SK-N-SH treated with all-trans-retinoic acid at 6 μM for 48 hours (cell line): ENCODE data around the gene SART3.

Experiments used
- ATAC-seq: fragments of 200-7000 bp; cut with Tn5 transposase; 3 replicates; pipeline ENCODE4 v1.9.1; 2020; ENCODE audit warnings: mild to moderate bottlenecking, moderate library complexity
- ARNTL ChIP-seq: fragments of 450-650 bp; formaldehyde crosslinking; IDR thresholded peaks from 2 replicates; pipeline ENCODE4 v1.5.0; 2020; ENCODE audit warnings: low read depth, mild to moderate bottlenecking, moderate library complexity, borderline replicate concordance
- BACH2 ChIP-seq: fragments of 250-450 bp; sonication (Bioruptor Pico); IDR thresholded peaks from 2 replicates; pipeline ENCODE4 v1.9.0; 2021; ENCODE audit warnings: mild to moderate bottlenecking, borderline replicate concordance
- CSDC2 ChIP-seq: fragments of 250-450 bp; sonication (Bioruptor Pico); IDR thresholded peaks from 2 replicates; pipeline ENCODE4 v1.5.0; 2020; ENCODE audit warnings: mild to moderate bottlenecking, moderate library complexity
- ESRRG ChIP-seq: fragments of 250-450 bp; sonication (Bioruptor Pico); IDR thresholded peaks from 2 replicates; pipeline ENCODE4 v1.6.1; 2021; ENCODE audit warnings: mild to moderate bottlenecking
- ISL1 ChIP-seq: fragments of 250-450 bp; sonication (Bioruptor Pico); IDR thresholded peaks from 2 replicates; pipeline ENCODE4 v2.1.2; 2022; ENCODE audit warnings: mild to moderate bottlenecking, moderate library complexity
- OSR1 ChIP-seq: fragments of 250-450 bp; sonication (Bioruptor Pico); IDR thresholded peaks from 2 replicates; pipeline ENCODE4 v1.8.0; 2022; ENCODE audit warnings: moderate library complexity, mild to moderate bottlenecking, inconsistent platforms
- PPARA ChIP-seq: fragments of 250-450 bp; sonication (Bioruptor Pico); IDR thresholded peaks from 2 replicates; pipeline ENCODE4 v1.5.0; 2020; ENCODE audit warnings: mild to moderate bottlenecking, borderline replicate concordance
- RARB ChIP-seq: fragments of 250-450 bp; sonication (Bioruptor Pico); IDR thresholded peaks from 2 replicates; pipeline ENCODE4 v1.8.0; 2021; ENCODE audit warnings: mild to moderate bottlenecking, moderate library complexity
- SNAI2 ChIP-seq: fragments of 250-450 bp; sonication (Bioruptor Pico); IDR thresholded peaks from 2 replicates; pipeline ENCODE4 v1.5.0; 2020; ENCODE audit warnings: mild to moderate bottlenecking, moderate library complexity
- TCF4 ChIP-seq: fragments of 250-450 bp; sonication (Bioruptor Pico); IDR thresholded peaks from 2 replicates; pipeline ENCODE4 v1.8.0; 2021; ENCODE audit warnings: mild to moderate bottlenecking, moderate library complexity, borderline replicate concordance
- ZC3H10 ChIP-seq: fragments of 250-450 bp; sonication (Bioruptor Pico); IDR thresholded peaks from 2 replicates; pipeline ENCODE4 v1.5.1; 2021; ENCODE audit warnings: mild to moderate bottlenecking, moderate library complexity
- ZFP3 ChIP-seq: fragments of 250-450 bp; sonication (Bioruptor Pico); IDR thresholded peaks from 2 replicates; pipeline ENCODE4 v1.5.0; 2020; ENCODE audit warnings: mild to moderate bottlenecking, moderate library complexity
- ZFP30 ChIP-seq: fragments of 450-650 bp; formaldehyde crosslinking; IDR thresholded peaks from 2 replicates; pipeline ENCODE4 v1.5.0; 2022; ENCODE audit warnings: mild to moderate bottlenecking, moderate library complexity
- ZNF565 ChIP-seq: fragments of 450-650 bp; formaldehyde crosslinking; conservative IDR thresholded peaks from 2 replicates; pipeline ENCODE4 v1.5.0; 2020; ENCODE audit warnings: low read depth, mild to moderate bottlenecking, moderate library complexity
- ZNF8 ChIP-seq: fragments of 450-650 bp; formaldehyde crosslinking; IDR thresholded peaks from 2 replicates; pipeline ENCODE4 v1.5.0; 2020; ENCODE audit warnings: mild to moderate bottlenecking, moderate library complexity
- TF ChIP-seq, protein P1 (sequence below): fragments of 250-450 bp; sonication (Bioruptor Pico); IDR thresholded peaks from 2 replicates; pipeline ENCODE4 v1.8.0; 2020; ENCODE audit warnings: mild to moderate bottlenecking, moderate library complexity, borderline replicate concordance
- TF ChIP-seq, protein P2 (sequence below): fragments of 250-450 bp; sonication (Bioruptor Pico); IDR thresholded peaks from 2 replicates; pipeline ENCODE4 v1.5.0; 2020; ENCODE audit warnings: mild to moderate bottlenecking, moderate library complexity
- TF ChIP-seq, protein P3 (sequence below): fragments of 250-450 bp; sonication (Bioruptor Pico); IDR thresholded peaks from 2 replicates; pipeline ENCODE4 v1.5.1; 2020; ENCODE audit warnings: low read depth, mild to moderate bottlenecking, moderate library complexity
- TF ChIP-seq, protein P4 (sequence below): fragments of 250-450 bp; sonication (Bioruptor Pico); IDR thresholded peaks from 2 replicates; pipeline ENCODE4 v1.8.0; 2021; ENCODE audit warnings: low read depth, mild to moderate bottlenecking, moderate library complexity, borderline replicate concordance
- TF ChIP-seq, protein P5 (sequence below): fragments of 250-450 bp; sonication (Bioruptor Pico); IDR thresholded peaks from 2 replicates; pipeline ENCODE4 v1.5.1; 2021; ENCODE audit warnings: mild to moderate bottlenecking, moderate library complexity

Gene SART3

DNA sequence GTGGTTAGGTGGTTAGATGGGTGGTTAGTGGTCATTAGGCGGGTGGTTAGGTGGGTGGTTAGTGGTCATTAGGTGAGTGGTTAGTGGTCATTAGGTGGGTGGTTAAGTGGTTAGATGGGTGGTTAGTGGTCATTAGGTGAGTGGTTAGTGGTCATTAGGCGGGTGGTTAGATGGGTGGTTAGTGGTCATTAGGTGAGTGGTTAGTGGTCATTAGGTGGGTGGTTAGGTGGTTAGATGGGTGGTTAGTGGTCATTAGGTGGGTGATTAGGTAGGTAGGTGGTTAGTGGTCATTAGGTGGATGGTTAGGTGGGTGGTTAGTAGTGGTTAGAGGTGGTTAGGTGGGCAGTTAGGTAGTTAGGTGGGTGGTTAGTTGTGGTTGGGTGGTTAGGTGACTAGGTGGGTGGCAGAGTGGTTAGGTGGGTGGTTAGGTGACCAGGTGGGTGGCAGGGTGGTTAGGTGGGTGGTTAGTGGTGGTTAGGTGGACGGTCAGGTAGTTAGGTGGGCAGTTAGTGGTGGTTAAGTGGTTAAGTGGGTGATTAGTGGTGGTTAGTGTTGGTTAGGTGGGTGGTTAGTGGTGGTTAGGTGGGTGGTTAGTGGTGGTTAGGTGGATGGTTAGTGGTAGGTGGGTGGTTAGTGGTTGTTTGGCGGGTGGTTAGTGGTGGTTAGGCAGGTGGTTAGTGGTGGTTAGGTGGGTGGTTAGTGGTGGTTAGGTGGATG, 44.9 kb upstream of the SART3 start:
- no peak for ATAC-seq

DNA sequence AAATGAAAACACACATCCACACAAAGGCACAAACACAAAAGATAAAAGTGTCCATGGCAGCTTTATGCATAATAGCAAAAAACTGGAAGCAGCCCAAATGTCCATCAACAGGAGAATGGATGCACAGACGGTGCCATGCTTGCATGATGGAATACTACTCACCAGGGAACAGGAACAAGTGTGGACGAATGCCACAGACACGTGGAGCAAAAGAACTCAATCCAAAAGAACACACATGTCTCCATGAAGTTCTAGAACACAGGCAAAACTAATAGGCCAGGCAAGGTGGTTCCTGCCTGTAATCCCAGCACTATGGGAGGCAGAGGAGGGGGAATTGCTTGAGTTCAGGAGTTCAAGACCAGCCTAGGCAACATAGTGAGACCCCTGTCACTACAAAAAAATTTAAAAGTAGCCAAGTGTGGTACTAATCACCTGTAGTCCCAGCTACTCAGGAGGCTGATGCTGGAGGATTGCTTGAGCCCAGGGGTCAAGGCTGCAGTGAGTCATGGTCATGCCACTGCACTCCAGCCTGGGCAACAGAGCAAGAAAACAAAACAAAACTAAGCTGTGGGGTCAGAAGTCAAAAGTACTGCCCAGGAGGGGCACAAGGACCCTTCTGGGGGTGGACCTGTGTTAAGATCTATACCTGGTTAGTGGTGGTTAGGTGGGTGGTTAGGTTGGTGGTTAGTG, 44.2 kb upstream of the SART3 start:
- ATAC-seq: no peak
- TF ChIP-seq, protein P1, sequence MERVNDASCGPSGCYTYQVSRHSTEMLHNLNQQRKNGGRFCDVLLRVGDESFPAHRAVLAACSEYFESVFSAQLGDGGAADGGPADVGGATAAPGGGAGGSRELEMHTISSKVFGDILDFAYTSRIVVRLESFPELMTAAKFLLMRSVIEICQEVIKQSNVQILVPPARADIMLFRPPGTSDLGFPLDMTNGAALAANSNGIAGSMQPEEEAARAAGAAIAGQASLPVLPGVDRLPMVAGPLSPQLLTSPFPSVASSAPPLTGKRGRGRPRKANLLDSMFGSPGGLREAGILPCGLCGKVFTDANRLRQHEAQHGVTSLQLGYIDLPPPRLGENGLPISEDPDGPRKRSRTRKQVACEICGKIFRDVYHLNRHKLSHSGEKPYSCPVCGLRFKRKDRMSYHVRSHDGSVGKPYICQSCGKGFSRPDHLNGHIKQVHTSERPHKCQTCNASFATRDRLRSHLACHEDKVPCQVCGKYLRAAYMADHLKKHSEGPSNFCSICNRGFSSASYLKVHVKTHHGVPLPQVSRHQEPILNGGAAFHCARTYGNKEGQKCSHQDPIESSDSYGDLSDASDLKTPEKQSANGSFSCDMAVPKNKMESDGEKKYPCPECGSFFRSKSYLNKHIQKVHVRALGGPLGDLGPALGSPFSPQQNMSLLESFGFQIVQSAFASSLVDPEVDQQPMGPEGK (CRISPR knock-in tag): no peak
- TF ChIP-seq PPARA (CRISPR knock-in tag) (no peak), ISL1 (CRISPR knock-in tag) (no peak), TCF4 (CRISPR knock-in tag) (no peak), ESRRG (CRISPR knock-in tag) (no peak), ZFP30 (CRISPR knock-in tag) (no peak), BACH2 (no peak), ZNF8 (no peak), SNAI2 (no peak), ZFP3 (CRISPR knock-in tag) (no peak), RARB (CRISPR knock-in tag) (no peak), OSR1 (no peak)
- TF ChIP-seq, protein P2, sequence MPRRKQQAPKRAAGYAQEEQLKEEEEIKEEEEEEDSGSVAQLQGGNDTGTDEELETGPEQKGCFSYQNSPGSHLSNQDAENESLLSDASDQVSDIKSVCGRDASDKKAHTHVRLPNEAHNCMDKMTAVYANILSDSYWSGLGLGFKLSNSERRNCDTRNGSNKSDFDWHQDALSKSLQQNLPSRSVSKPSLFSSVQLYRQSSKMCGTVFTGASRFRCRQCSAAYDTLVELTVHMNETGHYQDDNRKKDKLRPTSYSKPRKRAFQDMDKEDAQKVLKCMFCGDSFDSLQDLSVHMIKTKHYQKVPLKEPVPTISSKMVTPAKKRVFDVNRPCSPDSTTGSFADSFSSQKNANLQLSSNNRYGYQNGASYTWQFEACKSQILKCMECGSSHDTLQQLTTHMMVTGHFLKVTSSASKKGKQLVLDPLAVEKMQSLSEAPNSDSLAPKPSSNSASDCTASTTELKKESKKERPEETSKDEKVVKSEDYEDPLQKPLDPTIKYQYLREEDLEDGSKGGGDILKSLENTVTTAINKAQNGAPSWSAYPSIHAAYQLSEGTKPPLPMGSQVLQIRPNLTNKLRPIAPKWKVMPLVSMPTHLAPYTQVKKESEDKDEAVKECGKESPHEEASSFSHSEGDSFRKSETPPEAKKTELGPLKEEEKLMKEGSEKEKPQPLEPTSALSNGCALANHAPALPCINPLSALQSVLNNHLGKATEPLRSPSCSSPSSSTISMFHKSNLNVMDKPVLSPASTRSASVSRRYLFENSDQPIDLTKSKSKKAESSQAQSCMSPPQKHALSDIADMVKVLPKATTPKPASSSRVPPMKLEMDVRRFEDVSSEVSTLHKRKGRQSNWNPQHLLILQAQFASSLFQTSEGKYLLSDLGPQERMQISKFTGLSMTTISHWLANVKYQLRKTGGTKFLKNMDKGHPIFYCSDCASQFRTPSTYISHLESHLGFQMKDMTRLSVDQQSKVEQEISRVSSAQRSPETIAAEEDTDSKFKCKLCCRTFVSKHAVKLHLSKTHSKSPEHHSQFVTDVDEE (CRISPR knock-in tag): no peak
- TF ChIP-seq, protein P3, sequence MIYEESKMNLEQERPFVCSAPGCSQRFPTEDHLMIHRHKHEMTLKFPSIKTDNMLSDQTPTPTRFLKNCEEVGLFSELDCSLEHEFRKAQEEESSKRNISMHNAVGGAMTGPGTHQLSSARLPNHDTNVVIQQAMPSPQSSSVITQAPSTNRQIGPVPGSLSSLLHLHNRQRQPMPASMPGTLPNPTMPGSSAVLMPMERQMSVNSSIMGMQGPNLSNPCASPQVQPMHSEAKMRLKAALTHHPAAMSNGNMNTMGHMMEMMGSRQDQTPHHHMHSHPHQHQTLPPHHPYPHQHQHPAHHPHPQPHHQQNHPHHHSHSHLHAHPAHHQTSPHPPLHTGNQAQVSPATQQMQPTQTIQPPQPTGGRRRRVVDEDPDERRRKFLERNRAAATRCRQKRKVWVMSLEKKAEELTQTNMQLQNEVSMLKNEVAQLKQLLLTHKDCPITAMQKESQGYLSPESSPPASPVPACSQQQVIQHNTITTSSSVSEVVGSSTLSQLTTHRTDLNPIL (CRISPR knock-in tag): no peak

More for the DNA sequence above, 44.9 kb upstream of the SART3 start:
- TF ChIP-seq, protein P4, sequence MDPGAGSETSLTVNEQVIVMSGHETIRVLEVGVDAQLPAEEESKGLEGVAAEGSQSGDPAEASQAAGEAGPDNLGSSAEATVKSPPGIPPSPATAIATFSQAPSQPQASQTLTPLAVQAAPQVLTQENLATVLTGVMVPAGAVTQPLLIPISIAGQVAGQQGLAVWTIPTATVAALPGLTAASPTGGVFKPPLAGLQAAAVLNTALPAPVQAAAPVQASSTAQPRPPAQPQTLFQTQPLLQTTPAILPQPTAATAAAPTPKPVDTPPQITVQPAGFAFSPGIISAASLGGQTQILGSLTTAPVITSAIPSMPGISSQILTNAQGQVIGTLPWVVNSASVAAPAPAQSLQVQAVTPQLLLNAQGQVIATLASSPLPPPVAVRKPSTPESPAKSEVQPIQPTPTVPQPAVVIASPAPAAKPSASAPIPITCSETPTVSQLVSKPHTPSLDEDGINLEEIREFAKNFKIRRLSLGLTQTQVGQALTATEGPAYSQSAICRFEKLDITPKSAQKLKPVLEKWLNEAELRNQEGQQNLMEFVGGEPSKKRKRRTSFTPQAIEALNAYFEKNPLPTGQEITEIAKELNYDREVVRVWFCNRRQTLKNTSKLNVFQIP (CRISPR knock-in tag): no peak
- TF ChIP-seq ESRRG (CRISPR knock-in tag): no peak
- TF ChIP-seq OSR1: no peak
- TF ChIP-seq, protein P5, sequence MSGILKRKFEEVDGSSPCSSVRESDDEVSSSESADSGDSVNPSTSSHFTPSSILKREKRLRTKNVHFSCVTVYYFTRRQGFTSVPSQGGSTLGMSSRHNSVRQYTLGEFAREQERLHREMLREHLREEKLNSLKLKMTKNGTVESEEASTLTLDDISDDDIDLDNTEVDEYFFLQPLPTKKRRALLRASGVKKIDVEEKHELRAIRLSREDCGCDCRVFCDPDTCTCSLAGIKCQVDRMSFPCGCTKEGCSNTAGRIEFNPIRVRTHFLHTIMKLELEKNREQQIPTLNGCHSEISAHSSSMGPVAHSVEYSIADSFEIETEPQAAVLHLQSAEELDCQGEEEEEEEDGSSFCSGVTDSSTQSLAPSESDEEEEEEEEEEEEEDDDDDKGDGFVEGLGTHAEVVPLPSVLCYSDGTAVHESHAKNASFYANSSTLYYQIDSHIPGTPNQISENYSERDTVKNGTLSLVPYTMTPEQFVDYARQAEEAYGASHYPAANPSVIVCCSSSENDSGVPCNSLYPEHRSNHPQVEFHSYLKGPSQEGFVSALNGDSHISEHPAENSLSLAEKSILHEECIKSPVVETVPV: no peak
- TF ChIP-seq SNAI2: no peak
- TF ChIP-seq ZNF8: no peak
- no peak for TF ChIP-seq RARB (CRISPR knock-in tag)
- no peak for TF ChIP-seq ARNTL
- no peak for TF ChIP-seq CSDC2 (CRISPR knock-in tag)
- TF ChIP-seq, protein P1 (CRISPR knock-in tag): no peak
- no peak for TF ChIP-seq BACH2
- TF ChIP-seq ZFP30 (CRISPR knock-in tag): no peak
- no peak for TF ChIP-seq ZNF565 (CRISPR knock-in tag)
- TF ChIP-seq ZC3H10 (CRISPR knock-in tag): no peak
- TF ChIP-seq, protein P2 (CRISPR knock-in tag): no peak
